HepG2 (cell line): ENCODE results near the gene MTFP1. TPM values are rescaled to one million over a fixed set of nuclear protein-coding genes. Genes with fewer than 3 reads are reported as not detected.
A peak's percentile ranks its signal among the peaks of the same experiment; 100 is the strongest.

ENCODE experiments used
- CHD2 ChIP-seq: IDR thresholded peaks from 2 replicates; pipeline ENCODE4 v1.6.1; 2011; ENCODE audit warnings: low read depth, low read length, improper control_type of control experiment
- FOSL1 ChIP-seq: sonication (generic); formaldehyde crosslinking; IDR thresholded peaks from 2 replicates; pipeline ENCODE4 v1.9.0; 2021; ENCODE audit warnings: missing genetic modification reagents, borderline replicate concordance
- HDAC6 ChIP-seq: fragments of 200-600 bp; sonication (generic); IDR thresholded peaks from 2 replicates; pipeline ENCODE4 v1.7.0; 2017; ENCODE audit warnings: mild to moderate bottlenecking, antibody characterized with exemption, low read length, low read depth
- IKZF1 ChIP-seq: fragments of 450-650 bp; IDR thresholded peaks from 2 replicates; pipeline ENCODE4 v1.7.1; 2016
- JARID2 ChIP-seq: sonication (generic); formaldehyde crosslinking; IDR thresholded peaks from 2 replicates; pipeline ENCODE4 v1.8.1; 2023; ENCODE audit warnings: missing genetic modification reagents, inconsistent platforms; ENCODE audit not compliant: insufficient replicate concordance
- MLX ChIP-seq: IDR thresholded peaks from 2 replicates; pipeline ENCODE4 v1.6.1; 2016
- NFE2L1 ChIP-seq: sonication (generic); formaldehyde crosslinking; IDR thresholded peaks from 2 replicates; pipeline ENCODE4 v1.4.0; 2020; ENCODE audit warnings: missing genetic modification reagents, mild to moderate bottlenecking, borderline replicate concordance
- NR2F6 ChIP-seq, 2 experiments: IDR thresholded peaks; 2 replicates each; pipeline ENCODE4 v1.6.1; 2016; ENCODE audit warnings: antibody characterized with exemption in 1 of 2, mild to moderate bottlenecking in 1 of 2
- RFX1 ChIP-seq: fragments of 450-650 bp; IDR thresholded peaks from 2 replicates; pipeline ENCODE4 v1.6.1; 2017
- STAG1 ChIP-seq: sonication (generic); formaldehyde crosslinking; IDR thresholded peaks from 2 replicates; pipeline ENCODE4 v1.4.0; 2020; ENCODE audit warnings: missing genetic modification reagents
- TARDBP ChIP-seq: sonication (generic); formaldehyde crosslinking; IDR thresholded peaks from 2 replicates; pipeline ENCODE4 v1.8.0; 2022; ENCODE audit warnings: mild to moderate bottlenecking, missing genetic modification reagents
- TGIF2 ChIP-seq: IDR thresholded peaks from 2 replicates; pipeline ENCODE4 v1.6.1; 2016; ENCODE audit warnings: control low read depth, missing compliant biosample characterization
- WIZ ChIP-seq: sonication (generic); formaldehyde crosslinking; IDR thresholded peaks from 2 replicates; pipeline ENCODE4 v1.5.1; 2020; ENCODE audit warnings: mild to moderate bottlenecking, missing genetic modification reagents
- ZNF224 ChIP-seq: sonication (generic); formaldehyde crosslinking; IDR thresholded peaks from 2 replicates; pipeline ENCODE4 v1.5.0; 2020; ENCODE audit warnings: mild to moderate bottlenecking, missing genetic modification reagents
- ZNF382 ChIP-seq: sonication (generic); formaldehyde crosslinking; IDR thresholded peaks from 2 replicates; pipeline ENCODE4 v1.5.0; 2020; ENCODE audit warnings: missing genetic modification reagents, mild to moderate bottlenecking, borderline replicate concordance
- ZNF570 ChIP-seq: sonication (generic); formaldehyde crosslinking; IDR thresholded peaks from 2 replicates; pipeline ENCODE4 v1.4.0; 2020; ENCODE audit warnings: mild to moderate bottlenecking, missing genetic modification reagents, borderline replicate concordance
- ZNF572 ChIP-seq: sonication (generic); formaldehyde crosslinking; IDR thresholded peaks from 2 replicates; pipeline ENCODE4 v1.5.1; 2020; ENCODE audit warnings: mild to moderate bottlenecking, missing genetic modification reagents
- ZNF589 ChIP-seq: sonication (generic); formaldehyde crosslinking; conservative IDR thresholded peaks from 2 replicates; pipeline ENCODE4 v1.8.0; 2022; ENCODE audit warnings: mild to moderate bottlenecking, moderate library complexity, missing genetic modification reagents
- ZNF646 ChIP-seq: sonication (generic); formaldehyde crosslinking; IDR thresholded peaks from 2 replicates; pipeline ENCODE4 v1.9.0; 2021; ENCODE audit warnings: mild to moderate bottlenecking, missing genetic modification reagents
- ZNF674 ChIP-seq: sonication (generic); formaldehyde crosslinking; IDR thresholded peaks from 2 replicates; pipeline ENCODE4 v1.5.0; 2020; ENCODE audit warnings: low read depth, mild to moderate bottlenecking, missing genetic modification reagents
- ZSCAN12 ChIP-seq: sonication (generic); formaldehyde crosslinking; IDR thresholded peaks from 2 replicates; pipeline ENCODE4 v1.9.0; 2021; ENCODE audit warnings: mild to moderate bottlenecking, missing genetic modification reagents
- ZSCAN22 ChIP-seq: sonication (generic); formaldehyde crosslinking; IDR thresholded peaks from 2 replicates; pipeline ENCODE4 v1.4.0; 2020; ENCODE audit warnings: mild to moderate bottlenecking, missing genetic modification reagents
- polyA plus RNA-seq, 8 experiments: library from polyadenylated mRNA; depleted of rRNA in 3 of 8; stranded (reverse) in 7 of 8; unstranded in 1 of 8; fragments of >200 nt; fragmentation: Illumina TruSeq in 4 of 8; extraction: Trizol in 4 of 8; gene quantifications; 2 replicates each; pipeline versions ENCODE4 v1.2.1 to v1.2.3, GENCODE V29; 2011 to 2016; ENCODE audit warnings: low read depth in 4 of 8, missing spikeins in 1 of 8, mixed read lengths in 1 of 8; ENCODE audit not compliant: insufficient read depth in 1 of 8
- total RNA-seq, 5 experiments: library from RNA; depleted of rRNA; stranded (reverse); fragments of >200 nt; fragmentation: Illumina TruSeq; extraction: Trizol; gene quantifications; 2 replicates each; pipeline ENCODE4 v1.2.3, GENCODE V29; 2016; ENCODE audit warnings: low read depth in 1 of 5

Gene MTFP1
- total and polyA plus RNA-seq, 2 of the 13 experiments (the other 11 are each of a cell fraction or from before 2014, with no cell fraction given) = 29.5 to 45.6 TPM

GRCh38 chr22:30423301-30423958 lies 2.1 kb upstream of the MTFP1 start (continued):
- TF ChIP-seq ZNF382 (CRISPR knock-in tag) (no peak), IKZF1 (no peak), RFX1 (no peak), ZNF224 (CRISPR knock-in tag) (peak; percentile 28; the same call in 1 of the 2 replicates), ZSCAN12 (CRISPR knock-in tag) (peak; percentile 76; the same call in 1 of the 2 replicates), ZNF570 (peak; percentile 60; the same call in 1 of the 2 replicates), JARID2 (CRISPR knock-in tag) (no peak), MLX (CRISPR knock-in tag) (no peak), WIZ (CRISPR knock-in tag) (no peak), FOSL1 (CRISPR knock-in tag) (0 out of 2 replicates have a peak, but pooled peaks have one; percentile 40), HDAC6 (no peak), TGIF2 (CRISPR knock-in tag) (0 out of 2 replicates have a peak, but pooled peaks have one; percentile 11), ZNF589 (CRISPR knock-in tag) (no peak; the same call in 1 of the 2 replicates), ZNF646 (CRISPR knock-in tag) (no peak), NR2F6 (IDR thresholded peaks at IDR 0.05) (peak; percentile 54; the same call in 1 of the 2 replicates), NR2F6 (CRISPR knock-in tag; IDR thresholded peaks at IDR 0.05) (peak; percentile 39; the same call in 1 of the 2 replicates), NFE2L1 (CRISPR knock-in tag) (no peak), ZSCAN22 (0 out of 2 replicates have a peak, but pooled peaks have one; percentile 76), STAG1 (CRISPR knock-in tag) (peak; percentile 19; the same call in 1 of the 2 replicates), ZNF674 (CRISPR knock-in tag) (0 out of 2 replicates have a peak, but pooled peaks have one; percentile 55), TARDBP (CRISPR knock-in tag) (no peak), ZNF572 (no peak), CHD2 (no peak)
